ENCODE data around the gene CARMIL1. TPM values are rescaled to one million over a fixed set of nuclear protein-coding genes. Genes with fewer than 3 reads are reported as not detected.

The CARMIL1 gene
- total RNA-seq, 3 donors from 2014 or later, result 23.6 to 53.0 (median 33.5) TPM

DNA sequence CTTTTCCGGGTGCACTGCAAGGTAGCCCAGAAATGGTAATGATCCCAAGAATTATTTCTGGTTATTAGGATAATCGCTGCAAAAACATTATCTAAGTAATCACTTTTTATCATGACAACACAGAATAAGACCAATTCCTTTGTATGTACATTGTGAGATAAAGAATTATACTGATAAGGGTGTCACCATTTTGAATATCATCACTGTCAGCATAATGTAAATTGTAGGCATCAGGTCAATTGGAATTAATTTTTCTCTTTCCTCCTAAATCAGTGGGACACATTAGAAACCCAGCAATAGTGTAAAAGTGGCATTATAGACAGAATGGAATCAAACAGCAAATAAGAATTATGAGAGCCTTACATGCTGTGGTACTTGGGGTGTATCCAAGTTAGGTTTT lies 189.7 kb downstream of the CARMIL1 start:
- H3K27me3 ChIP-seq, result no peaks in the 10 kb centered on the region
- no peak for DNase-seq (ENCODE audit: low spot score in 2 of 2)
- intact Hi-C loops (cut with DNase I; ENCODE audit: low total_unique reads), result no loop called here
- no peak overlapping the region for H3K27ac ChIP-seq
- H3K36me3 ChIP-seq, result no peaks in the 10 kb centered on the region
- no peaks in the 10 kb centered on the region for H3K9me3 ChIP-seq
- H3K4me1 ChIP-seq, result no peaks in the 10 kb centered on the region
- no peak overlapping the region for H3K4me3 ChIP-seq
- TF ChIP-seq POLR2A (IDR thresholded peaks at IDR 0.05) (no peak), POLR2AphosphoS5 (IDR thresholded peaks at IDR 0.05) (no peak)
- TF ChIP-seq, protein P1, sequence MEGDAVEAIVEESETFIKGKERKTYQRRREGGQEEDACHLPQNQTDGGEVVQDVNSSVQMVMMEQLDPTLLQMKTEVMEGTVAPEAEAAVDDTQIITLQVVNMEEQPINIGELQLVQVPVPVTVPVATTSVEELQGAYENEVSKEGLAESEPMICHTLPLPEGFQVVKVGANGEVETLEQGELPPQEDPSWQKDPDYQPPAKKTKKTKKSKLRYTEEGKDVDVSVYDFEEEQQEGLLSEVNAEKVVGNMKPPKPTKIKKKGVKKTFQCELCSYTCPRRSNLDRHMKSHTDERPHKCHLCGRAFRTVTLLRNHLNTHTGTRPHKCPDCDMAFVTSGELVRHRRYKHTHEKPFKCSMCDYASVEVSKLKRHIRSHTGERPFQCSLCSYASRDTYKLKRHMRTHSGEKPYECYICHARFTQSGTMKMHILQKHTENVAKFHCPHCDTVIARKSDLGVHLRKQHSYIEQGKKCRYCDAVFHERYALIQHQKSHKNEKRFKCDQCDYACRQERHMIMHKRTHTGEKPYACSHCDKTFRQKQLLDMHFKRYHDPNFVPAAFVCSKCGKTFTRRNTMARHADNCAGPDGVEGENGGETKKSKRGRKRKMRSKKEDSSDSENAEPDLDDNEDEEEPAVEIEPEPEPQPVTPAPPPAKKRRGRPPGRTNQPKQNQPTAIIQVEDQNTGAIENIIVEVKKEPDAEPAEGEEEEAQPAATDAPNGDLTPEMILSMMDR (IDR thresholded peaks at IDR 0.05), result no peak

DNA sequence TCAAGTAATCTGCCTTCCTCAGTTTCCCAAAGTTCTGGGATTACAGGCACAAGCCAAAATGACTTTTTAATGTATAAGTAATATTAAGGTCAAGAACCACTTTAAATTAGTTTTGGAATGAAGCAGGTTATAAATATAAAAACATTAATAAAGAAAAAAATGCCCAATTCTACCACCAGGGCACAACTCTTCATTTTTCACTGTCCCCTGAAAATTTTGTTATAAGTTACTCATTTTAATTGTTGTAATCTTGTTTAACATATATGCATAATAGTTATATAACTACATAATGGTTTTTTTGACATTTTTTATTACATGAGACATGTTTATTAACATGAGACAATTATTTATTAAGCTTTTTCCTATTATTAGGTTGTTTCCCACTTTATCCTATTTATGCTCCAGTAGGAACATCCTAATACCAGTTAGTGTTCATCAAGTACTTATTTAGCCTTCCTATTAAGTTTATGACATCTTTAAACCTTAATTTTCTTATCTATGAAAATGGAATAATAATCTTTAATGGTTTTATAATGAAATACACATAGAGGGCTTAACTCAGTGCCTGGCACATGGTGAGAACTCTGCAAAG lies 190.7 kb downstream of the CARMIL1 start:
- intact Hi-C loops (cut with DNase I; ENCODE audit: low total_unique reads), result no loop called here

DNA sequence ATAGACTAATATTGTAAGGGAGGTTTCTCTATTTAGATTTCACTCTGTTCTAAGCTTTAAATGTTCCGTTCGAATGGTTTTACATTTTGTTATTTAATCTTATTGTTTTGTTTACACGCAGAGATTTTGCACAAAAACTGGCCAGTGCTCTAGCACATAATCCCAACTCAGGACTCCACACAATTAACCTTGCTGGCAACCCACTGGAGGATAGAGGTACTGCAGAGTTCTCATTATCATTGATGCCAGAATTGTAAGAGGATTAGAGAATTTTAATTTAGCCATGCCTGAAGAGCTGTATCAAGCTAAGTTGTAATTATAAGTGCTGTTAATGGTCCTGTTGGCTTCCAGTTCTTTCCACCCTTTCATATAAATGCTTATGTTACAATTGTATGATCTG lies 193.1 kb downstream of the CARMIL1 start:
- H3K27me3 ChIP-seq, result no peaks in the 10 kb centered on the region
- no peaks in the 10 kb centered on the region for H3K36me3 ChIP-seq
- intact Hi-C loops (cut with DNase I; ENCODE audit: low total_unique reads), result no loop called here
- TF ChIP-seq POLR2A (IDR thresholded peaks at IDR 0.05), result no peak
- TF ChIP-seq POLR2AphosphoS5 (IDR thresholded peaks at IDR 0.05), result no peak
- TF ChIP-seq, protein P1 (IDR thresholded peaks at IDR 0.05), result peak in 1 of 3 donors; percentile 5
- H3K4me3 ChIP-seq, result no peak overlapping the region
- DNase-seq (ENCODE audit: low spot score in 2 of 2), result no peak
- no peaks in the 10 kb centered on the region for H3K9me3 ChIP-seq
- H3K4me1 ChIP-seq, result no peaks in the 10 kb centered on the region
- H3K27ac ChIP-seq, result no peak overlapping the region

More for the DNA sequence above, 190.7 kb downstream of the CARMIL1 start:
- Histone ChIP-seq H3K4me3 (no peak overlapping the region), H3K27ac (no peak overlapping the region), H3K4me1 (no peaks in the 10 kb centered on the region), H3K27me3 (no peaks in the 10 kb centered on the region), H3K36me3 (no peaks in the 10 kb centered on the region), H3K9me3 (no peaks in the 10 kb centered on the region)
- TF ChIP-seq POLR2A (IDR thresholded peaks at IDR 0.05) (no peak), POLR2AphosphoS5 (IDR thresholded peaks at IDR 0.05) (no peak)
- TF ChIP-seq, protein P1 (IDR thresholded peaks at IDR 0.05), result no peak
- DNase-seq (ENCODE audit: low spot score in 2 of 2), result no peak

DNA sequence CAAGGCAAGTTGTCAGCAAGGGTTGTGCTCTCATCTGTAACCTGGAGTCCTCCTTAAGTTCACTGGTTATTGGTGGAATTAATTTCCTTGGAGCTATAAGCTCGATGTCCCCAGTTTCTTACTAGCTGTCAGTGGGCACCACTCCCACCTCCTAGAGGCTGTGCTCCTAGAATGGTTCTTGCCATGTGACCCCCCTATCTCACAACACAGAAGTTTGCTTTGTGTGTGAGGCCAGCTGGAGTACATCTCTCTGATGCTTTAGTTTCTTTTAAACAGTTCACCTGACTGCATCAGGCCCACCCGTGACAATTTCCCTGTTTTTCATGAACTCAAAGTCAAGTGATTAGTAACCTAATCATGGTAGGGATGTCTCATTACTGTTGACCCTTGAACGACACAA lies 193.7 kb downstream of the CARMIL1 start:
- TF ChIP-seq POLR2A (IDR thresholded peaks at IDR 0.05) (no peak), POLR2AphosphoS5 (IDR thresholded peaks at IDR 0.05) (no peak)
- TF ChIP-seq, protein P1 (IDR thresholded peaks at IDR 0.05), result no peak
- intact Hi-C loops (cut with DNase I; ENCODE audit: low total_unique reads), result no loop called here

DNA sequence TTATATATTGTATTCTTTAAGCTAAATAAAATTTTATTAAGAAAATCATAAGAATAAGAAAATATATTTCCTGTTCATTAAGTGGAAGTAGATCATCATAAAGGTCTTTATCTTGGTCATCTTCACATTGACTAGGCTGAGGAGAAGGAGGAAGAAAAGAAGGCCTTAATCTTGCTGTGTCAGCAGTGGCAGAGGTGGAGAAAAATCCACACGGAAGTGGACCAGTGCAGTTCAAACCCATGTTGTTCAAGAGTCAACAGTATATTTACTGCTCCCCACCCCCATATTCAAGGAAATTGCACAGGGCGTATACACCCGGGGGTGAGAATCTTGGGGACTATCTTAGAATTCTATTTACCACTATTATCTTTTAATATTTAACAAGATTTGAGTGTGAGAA lies 194.3 kb downstream of the CARMIL1 start:
- DNase-seq (ENCODE audit: low spot score in 2 of 2), result no peak
- H3K4me3 ChIP-seq, result no peak overlapping the region
- no peaks in the 10 kb centered on the region for H3K27me3 ChIP-seq
- H3K27ac ChIP-seq, result no peak overlapping the region
- intact Hi-C loops (cut with DNase I; ENCODE audit: low total_unique reads), result no loop called here
- no peaks in the 10 kb centered on the region for H3K4me1 ChIP-seq
- no peaks in the 10 kb centered on the region for H3K36me3 ChIP-seq
- H3K9me3 ChIP-seq, result no peaks in the 10 kb centered on the region
- TF ChIP-seq POLR2AphosphoS5 (IDR thresholded peaks at IDR 0.05) (no peak), POLR2A (IDR thresholded peaks at IDR 0.05) (no peak)
- TF ChIP-seq, protein P1 (IDR thresholded peaks at IDR 0.05), result no peak

More for the DNA sequence above, 193.7 kb downstream of the CARMIL1 start:
- no peaks in the 10 kb centered on the region for H3K4me1 ChIP-seq
- H3K27me3 ChIP-seq, result no peaks in the 10 kb centered on the region
- no peak for DNase-seq (ENCODE audit: low spot score in 2 of 2)
- no peaks in the 10 kb centered on the region for H3K9me3 ChIP-seq
- H3K27ac ChIP-seq, result no peak overlapping the region
- no peak overlapping the region for H3K4me3 ChIP-seq
- no peaks in the 10 kb centered on the region for H3K36me3 ChIP-seq

Measured in breast epithelium (tissue), 4 donors.